Neural cell (in vitro differentiated cells): ENCODE results near the gene CACNA2D1. TPM values are rescaled to one million over a fixed set of nuclear protein-coding genes. Genes with fewer than 3 reads are reported as not detected.

Experiments
- H2AFZ ChIP-seq: fragments of 200-600, 300-800 bp; sonication (generic), shearing (Covaris generic); 2 replicates; pipeline ENCODE4 v1.6.0; 2014; ENCODE audit warnings: low read depth, mild to moderate bottlenecking, antibody characterized with exemption, low read length, moderate library complexity
- H3F3A ChIP-seq: fragments of 200-600 bp; shearing (Covaris generic); 2 replicates; pipeline ENCODE4 v1.6.1; 2016; ENCODE audit warnings: mild to moderate bottlenecking, moderate library complexity, mixed read lengths, antibody characterized with exemption, low read length; ENCODE audit not compliant: insufficient read depth, poor library complexity, severe bottlenecking
- H3K27ac ChIP-seq: fragments of 200-600, 300-800 bp; sonication (generic), shearing (Covaris generic); 2 replicates; pipeline ENCODE4 v1.5.1; 2014; ENCODE audit warnings: mild to moderate bottlenecking, low read length, moderate library complexity
- H3K27me3 ChIP-seq: fragments of 300-800, 200-600 bp; sonication (generic), shearing (Covaris generic); 2 replicates; pipeline ENCODE4 v1.6.0; 2014; ENCODE audit warnings: mild to moderate bottlenecking, low read depth, low read length, moderate library complexity; ENCODE audit not compliant: insufficient read depth
- H3K36me3 ChIP-seq: fragments of 300-800, 200-600 bp; sonication (generic), shearing (Covaris generic); 2 replicates; pipeline ENCODE4 v1.5.1; 2014; ENCODE audit warnings: mild to moderate bottlenecking, antibody characterized with exemption, low read length, moderate library complexity; ENCODE audit not compliant: insufficient read depth
- H3K4me2 ChIP-seq: fragments of 300-800, 200-600 bp; sonication (generic), shearing (Covaris generic); 2 replicates; pipeline ENCODE4 v1.6.0; 2014; ENCODE audit warnings: mild to moderate bottlenecking, low read length
- H3K4me3 ChIP-seq: fragments of 300-800, 200-600 bp; sonication (generic), shearing (Covaris generic); 2 replicates; pipeline ENCODE4 v1.5.1; 2014; ENCODE audit warnings: mild to moderate bottlenecking, low read length, moderate library complexity
- H3K79me2 ChIP-seq: fragments of 200-600 bp; shearing (Covaris generic); replicated peaks from 2 replicates; pipeline ENCODE4 v1.6.0; 2014; ENCODE audit warnings: mild to moderate bottlenecking, low read length, moderate library complexity; ENCODE audit not compliant: insufficient read depth
- H3K9ac ChIP-seq: fragments of 300-800, 200-600 bp; sonication (generic), shearing (Covaris generic); 2 replicates; pipeline ENCODE4 v1.6.1; 2016; ENCODE audit warnings: mild to moderate bottlenecking, low read length, mixed read lengths
- H3K9me2 ChIP-seq: fragments of 200-600 bp; shearing (Covaris generic); 2 replicates; pipeline ENCODE4 v1.6.1; 2016; ENCODE audit warnings: mild to moderate bottlenecking, low read length, mixed read lengths; ENCODE audit not compliant: insufficient read depth
- H3K9me3 ChIP-seq: fragments of 200-600, 300-800 bp; sonication (generic), shearing (Covaris generic); 2 replicates; pipeline ENCODE4 v1.6.1; 2016; ENCODE audit warnings: mild to moderate bottlenecking, mixed run types, low read length, moderate library complexity, mixed read lengths
- H4K20me1 ChIP-seq: fragments of 200-600 bp; shearing (Covaris generic); 2 replicates; pipeline ENCODE4 v1.6.1; 2016; ENCODE audit warnings: mild to moderate bottlenecking, mixed run types; ENCODE audit not compliant: insufficient read depth
- CTCF ChIP-seq: fragments of 450-650 bp; IDR thresholded peaks from 2 replicates; pipeline ENCODE4 v1.5.1; 2014; ENCODE audit warnings: antibody characterized with exemption, mild to moderate bottlenecking, moderate library complexity; ENCODE audit not compliant: poor library complexity, severe bottlenecking
- EP300 ChIP-seq: fragments of 450-650 bp; conservative IDR thresholded peaks from 2 replicates; pipeline ENCODE4 v1.6.1; 2014; ENCODE audit warnings: antibody characterized with exemption, mild to moderate bottlenecking, moderate library complexity; ENCODE audit not compliant: poor library complexity, severe bottlenecking
- EZH2 ChIP-seq: fragments of 200-600, 300-800 bp; shearing (Covaris generic), sonication (generic); IDR thresholded peaks from 2 replicates; pipeline ENCODE4 v1.6.1; 2014; ENCODE audit warnings: antibody characterized with exemption, low read length, borderline replicate concordance, mild to moderate bottlenecking; ENCODE audit not compliant: insufficient read depth, poor library complexity, severe bottlenecking
- MXI1 ChIP-seq: fragments of 450-650 bp; conservative IDR thresholded peaks from 2 replicates; pipeline ENCODE4 v1.6.1; 2014; ENCODE audit warnings: antibody characterized with exemption, mild to moderate bottlenecking; ENCODE audit not compliant: poor library complexity, severe bottlenecking
- POLR2AphosphoS5 ChIP-seq: IDR thresholded peaks from 2 replicates; pipeline ENCODE4 v1.6.1; 2012
- RAD21 ChIP-seq: fragments of 450-650 bp; conservative IDR thresholded peaks from 2 replicates; pipeline ENCODE4 v1.6.1; 2014; ENCODE audit warnings: antibody characterized with exemption, mild to moderate bottlenecking, moderate library complexity
- REST ChIP-seq: IDR thresholded peaks from 2 replicates; pipeline ENCODE4 v1.6.1; 2012; ENCODE audit warnings: borderline replicate concordance
- SMC3 ChIP-seq: fragments of 450-650 bp; conservative IDR thresholded peaks from 2 replicates; pipeline ENCODE4 v1.6.1; 2014; ENCODE audit warnings: antibody characterized with exemption, mild to moderate bottlenecking, moderate library complexity; ENCODE audit not compliant: poor library complexity
- TAF1 ChIP-seq: IDR thresholded peaks from 2 replicates; pipeline ENCODE4 v1.6.1; 2012; ENCODE audit warnings: low read depth
- polyA plus RNA-seq: library from polyadenylated mRNA; depleted of rRNA; stranded (reverse); fragments of >200 nt; gene quantifications from 2 replicates; pipeline ENCODE4 v1.2.3, GENCODE V29; 2014

CACNA2D1 gene
- polyA plus RNA-seq, 1 donor from 2014 or later = 7.0 TPM

GRCh38 chr7:82079527-82079926, 364.1 kb downstream of the CACNA2D1 start:
- H3K36me3 ChIP-seq = no peaks in the 10 kb centered on the region
- no peaks in the 10 kb centered on the region for H3K9me3 ChIP-seq
- no peaks in the 10 kb centered on the region for H3F3A ChIP-seq
- H3K27ac ChIP-seq = no peak overlapping the region
- TF ChIP-seq RAD21 = no peak
- no peak for TF ChIP-seq TAF1
- no peak for TF ChIP-seq EP300
- no peak for TF ChIP-seq MXI1
- no peak for TF ChIP-seq REST
- no peak for TF ChIP-seq SMC3
- no peak for TF ChIP-seq EZH2
- no peak for TF ChIP-seq CTCF
- TF ChIP-seq POLR2AphosphoS5 = no peak
- no peak overlapping the region for H3K9ac ChIP-seq
- H3K27me3 ChIP-seq = no peaks in the 10 kb centered on the region
- H3K9me2 ChIP-seq = no peaks in the 10 kb centered on the region
- no peak overlapping the region for H2AFZ ChIP-seq
- H4K20me1 ChIP-seq = no peaks in the 10 kb centered on the region
- no peak overlapping the region for H3K4me2 ChIP-seq
- H3K79me2 ChIP-seq = no peaks in the 10 kb centered on the region
- no peak overlapping the region for H3K4me3 ChIP-seq

- Histone ChIP-seq H3K79me2 (no peaks in the 10 kb centered on the region), H3K4me3 (no peak overlapping the region), H4K20me1 (no peaks in the 10 kb centered on the region), H3K4me2 (no peak overlapping the region), H3K9me2 (no peaks in the 10 kb centered on the region), H3K27ac (no peak overlapping the region), H3F3A (no peaks in the 10 kb centered on the region), H3K27me3 (no peaks in the 10 kb centered on the region), H3K9me3 (no peaks in the 10 kb centered on the region), H3K36me3 (no peaks in the 10 kb centered on the region), H3K9ac (no peak overlapping the region), H2AFZ (no peak overlapping the region)
- no peak for TF ChIP-seq EP300
These were observed 364.8 kb downstream of the CACNA2D1 start for GRCh38 chr7:82078807-82079206.

GRCh38 chr7:82071468-82071867, 372.1 kb downstream of the CACNA2D1 start:
- H3K27ac ChIP-seq = no peak overlapping the region
- H3F3A ChIP-seq = no peaks in the 10 kb centered on the region
- no peaks in the 10 kb centered on the region for H4K20me1 ChIP-seq
- no peaks in the 10 kb centered on the region for H3K27me3 ChIP-seq
- no peak overlapping the region for H3K9ac ChIP-seq
- no peaks in the 10 kb centered on the region for H3K9me2 ChIP-seq
- no peaks in the 10 kb centered on the region for H3K36me3 ChIP-seq
- no peaks in the 10 kb centered on the region for H3K79me2 ChIP-seq
- H2AFZ ChIP-seq = no peak overlapping the region
- no peak overlapping the region for H3K4me2 ChIP-seq
- H3K4me3 ChIP-seq = no peak overlapping the region
- no peaks in the 10 kb centered on the region for H3K9me3 ChIP-seq
- no peak for TF ChIP-seq SMC3
- no peak for TF ChIP-seq CTCF
- TF ChIP-seq RAD21 = no peak
- no peak for TF ChIP-seq POLR2AphosphoS5
- TF ChIP-seq MXI1 = no peak
- TF ChIP-seq REST = no peak
- no peak for TF ChIP-seq TAF1
- no peak for TF ChIP-seq EP300
- no peak for TF ChIP-seq EZH2
